Activated CD4-positive, alpha-beta T cell treated with anti-CD3 and anti-CD28 coated beads for 36 hours (primary cell): ENCODE measurements around the gene TOMM34. TPM values are rescaled to one million over a fixed set of nuclear protein-coding genes. Genes with fewer than 3 reads are reported as not detected.
A peak's percentile ranks its signal among the peaks of the same experiment; 100 is the strongest.

ENCODE experiments used
- ATAC-seq: fragments of 200-7000 bp; cut with Tn5 transposase; one replicate; pipeline ENCODE4 v1.10.0; 2021; ENCODE audit warnings: mild to moderate bottlenecking, moderate library complexity
- CTCF ChIA-PET: fragments of 350-600 bp; sonication (Branson Sonifier 250); formaldehyde crosslinking; loops from one replicate; lab custom pipeline; 2021; ENCODE audit warnings: antibody characterized with exemption; lab: Charles Lee
- POLR2A ChIA-PET: fragments of 350-600 bp; sonication (Branson Sonifier 250); formaldehyde crosslinking; loops from one replicate; lab custom pipeline; 2021; ENCODE audit warnings: antibody characterized with exemption, inconsistent platforms; lab: Charles Lee
- DNase-seq: peaks from one replicate; pipeline ENCODE4 v3.0.0-alpha.2; 2020
- H3K27ac Mint-ChIP-seq: one replicate; pipeline ENCODE4 v1.8.0; 2021; ENCODE audit warnings: mixed read lengths
- H3K27me3 Mint-ChIP-seq: one replicate; pipeline ENCODE4 v1.8.0; 2021; ENCODE audit warnings: mixed read lengths
- H3K36me3 Mint-ChIP-seq: one replicate; pipeline ENCODE4 v1.8.0; 2021; ENCODE audit warnings: low read depth, mixed read lengths
- H3K4me1 Mint-ChIP-seq: one replicate; pipeline ENCODE4 v1.8.0; 2021; ENCODE audit warnings: mixed read lengths
- H3K4me3 Mint-ChIP-seq: one replicate; pipeline ENCODE4 v1.8.0; 2021; ENCODE audit warnings: mild to moderate bottlenecking, moderate library complexity, mixed read lengths
- H3K9me3 Mint-ChIP-seq: one replicate; pipeline ENCODE4 v1.8.0; 2021; ENCODE audit warnings: low read depth, mixed read lengths
- intact Hi-C, 2 experiments: fragments of 100-400 bp; cut with DNase I in 1 of 2; cut with micrococcal nuclease in 1 of 2; formaldehyde crosslinking; loops; one replicate each; pipeline versions ENCODE4 v1.14.2 to v1.15.1; 2022 to 2024; cut with DNase I, micrococcal nuclease
- total RNA-seq, 2 experiments: library from RNA; stranded (reverse); gene quantifications; one replicate each; pipeline ENCODE4 v1.2.3, GENCODE V29; 2021

Gene TOMM34
- total RNA-seq, 2 experiments from 2014 or later, result 56.5 to 61.2 TPM

- ATAC-seq (no peak), DNase-seq (no peak)
- CTCF ChIA-PET, result interaction anchor here (0.8 kb wide), 1 partner anchor 310 kb away, joined by 3 read pairs; no protein-coding TSS in a partner anchor
- Mint-ChIP-seq H3K27ac (peak overlapping the region; percentile 15), H3K27me3 (no peaks in the 10 kb centered on the region), H3K4me3 (no peak overlapping the region), H3K4me1 (peaks cover 32% of the 10 kb centered on the region), H3K36me3 (peaks cover 89% of the 10 kb centered on the region), H3K9me3 (no peaks in the 10 kb centered on the region)
- intact Hi-C loops, result no loop called here
- POLR2A ChIA-PET, result no interaction called here
Observed at GRCh38 chr20:44954211-44954610, 6.0 kb downstream of the TOMM34 start.

- H3K36me3 Mint-ChIP-seq, result peaks cover 81% of the 10 kb centered on the region
- H3K9me3 Mint-ChIP-seq, result no peaks in the 10 kb centered on the region
- POLR2A ChIA-PET, result interaction anchor here (1.1 kb wide), 1 partner anchor 13 kb away, joined by 6 read pairs; no protein-coding TSS in a partner anchor
- ATAC-seq (no peak), DNase-seq (no peak)
- H3K27ac Mint-ChIP-seq, result no peak overlapping the region
- no peak overlapping the region for H3K4me3 Mint-ChIP-seq
- intact Hi-C loops, result loop anchor here in 1 of 2 experiments (2.0 kb wide), 1 partner anchor 30 kb away; no protein-coding TSS in a partner anchor
- H3K4me1 Mint-ChIP-seq, result peaks cover 18% of the 10 kb centered on the region
- CTCF ChIA-PET, result interaction anchor here (0.6 to 2.2 kb wide), 6 partner anchors 9 to 143 kb away, joined by 3 to 9 read pairs (median 3); no protein-coding TSS in a partner anchor
- H3K27me3 Mint-ChIP-seq, result no peaks in the 10 kb centered on the region
Observed at GRCh38 chr20:44952731-44953130, 7.5 kb downstream of the TOMM34 start.

- no peak for DNase-seq
- Mint-ChIP-seq H3K4me1 (peaks cover 7% of the 10 kb centered on the region), H3K9me3 (no peaks in the 10 kb centered on the region), H3K27me3 (no peaks in the 10 kb centered on the region), H3K36me3 (peaks cover 72% of the 10 kb centered on the region), H3K4me3 (no peak overlapping the region), H3K27ac (no peak overlapping the region)
- ChIA-PET POLR2A (interaction anchor here (2.2 kb wide), 1 partner anchor 9 kb away, joined by 10 read pairs; no protein-coding TSS in a partner anchor), CTCF (no interaction called here)
- no peak for ATAC-seq
- intact Hi-C loops, result no loop called here
Observed at GRCh38 chr20:44950368-44950767, 9.8 kb downstream of the TOMM34 start.

- POLR2A ChIA-PET, result interaction anchor here (0.7 to 4.1 kb wide), 3 partner anchors 10 to 93 kb away, joined by 3 to 15 read pairs (median 3); partner anchors contain the start of gene TOMM34
- no peaks in the 10 kb centered on the region for H3K9me3 Mint-ChIP-seq
- ATAC-seq, result no peak
Observed at GRCh38 chr20:44948513-44948912, 11.7 kb downstream of the TOMM34 start.

GRCh38 chr20:44948107-44948506 lies 12.1 kb downstream of the TOMM34 start:
- ChIA-PET CTCF (interaction anchor here (0.7 to 1.4 kb wide), 5 partner anchors 12 to 489 kb away, joined by 3 to 5 read pairs (median 3); partner anchors contain the start of gene TOMM34), POLR2A (interaction anchor here (1.0 to 4.1 kb wide), 2 partner anchors 11 to 56 kb away, joined by 3 to 15 read pairs; partner anchors contain the start of gene TOMM34)
- intact Hi-C loops, result no loop called here
- H3K27ac Mint-ChIP-seq, result no peak overlapping the region
- no peaks in the 10 kb centered on the region for H3K4me1 Mint-ChIP-seq
- DNase-seq (no peak), ATAC-seq (no peak)
- peaks cover 65% of the 10 kb centered on the region for H3K36me3 Mint-ChIP-seq
- no peak overlapping the region for H3K4me3 Mint-ChIP-seq
- no peaks in the 10 kb centered on the region for H3K9me3 Mint-ChIP-seq
- no peaks in the 10 kb centered on the region for H3K27me3 Mint-ChIP-seq

More at GRCh38 chr20:44948513-44948912, 11.7 kb downstream of the TOMM34 start:
- Mint-ChIP-seq H3K36me3 (peaks cover 67% of the 10 kb centered on the region), H3K4me1 (peaks cover 3% of the 10 kb centered on the region), H3K27ac (no peak overlapping the region), H3K4me3 (no peak overlapping the region), H3K27me3 (no peaks in the 10 kb centered on the region)
- intact Hi-C loops, result no loop called here
- CTCF ChIA-PET, result interaction anchor here (0.7 to 1.4 kb wide), 6 partner anchors 9 to 638 kb away, joined by 3 to 5 read pairs (median 3); partner anchors contain the start of gene TOMM34
- DNase-seq, result no peak

- no peaks in the 10 kb centered on the region for H3K9me3 Mint-ChIP-seq
- H3K27ac Mint-ChIP-seq, result no peak overlapping the region
- no peak overlapping the region for H3K4me3 Mint-ChIP-seq
- intact Hi-C loops, result no loop called here
- H3K27me3 Mint-ChIP-seq, result no peaks in the 10 kb centered on the region
- no peak for DNase-seq
- no peaks in the 10 kb centered on the region for H3K4me1 Mint-ChIP-seq
- ChIA-PET CTCF (interaction anchor here (0.5 kb wide), 1 partner anchor 29 kb away, joined by 3 read pairs; no protein-coding TSS in a partner anchor), POLR2A (interaction anchor here (0.8 to 4.1 kb wide), 2 partner anchors 12 to 21 kb away, joined by 3 to 15 read pairs; partner anchors contain the start of gene TOMM34)
- ATAC-seq, result no peak
- peaks cover 62% of the 10 kb centered on the region for H3K36me3 Mint-ChIP-seq
Observed at GRCh38 chr20:44946271-44946852, 13.8 kb downstream of the TOMM34 start.

- CTCF ChIA-PET, result interaction anchor here (0.6 kb wide), 1 partner anchor 31 kb away, joined by 4 read pairs; no protein-coding TSS in a partner anchor
- peaks cover 4% of the 10 kb centered on the region for H3K4me1 Mint-ChIP-seq
- POLR2A ChIA-PET, result interaction anchor here (0.6 to 4.1 kb wide), 2 partner anchors 13 to 96 kb away, joined by 3 to 15 read pairs; partner anchors contain the start of gene TOMM34
- H3K27ac Mint-ChIP-seq, result no peak overlapping the region
- ATAC-seq (no peak), DNase-seq (no peak)
- no peaks in the 10 kb centered on the region for H3K27me3 Mint-ChIP-seq
- intact Hi-C loops, result no loop called here
- no peaks in the 10 kb centered on the region for H3K9me3 Mint-ChIP-seq
- peaks cover 63% of the 10 kb centered on the region for H3K36me3 Mint-ChIP-seq
- H3K4me3 Mint-ChIP-seq, result no peak overlapping the region
Observed at GRCh38 chr20:44945261-44945660, 14.9 kb downstream of the TOMM34 start.

- Mint-ChIP-seq H3K4me3 (no peak overlapping the region), H3K9me3 (no peaks in the 10 kb centered on the region), H3K4me1 (peaks cover 10% of the 10 kb centered on the region), H3K27ac (no peak overlapping the region), H3K36me3 (peaks cover 62% of the 10 kb centered on the region), H3K27me3 (no peaks in the 10 kb centered on the region)
- CTCF ChIA-PET, result interaction anchor here (0.7 kb wide), 1 partner anchor 397 kb away, joined by 3 read pairs; no protein-coding TSS in a partner anchor
- intact Hi-C loops, result no loop called here
- ATAC-seq (no peak), DNase-seq (no peak)
- POLR2A ChIA-PET, result no interaction called here
Observed at GRCh38 chr20:44943828-44944227, 16.4 kb downstream of the TOMM34 start.

GRCh38 chr20:44942264-44942973 lies 17.8 kb downstream of the TOMM34 start:
- Mint-ChIP-seq H3K36me3 (peaks cover 65% of the 10 kb centered on the region), H3K4me1 (peaks cover 10% of the 10 kb centered on the region), H3K4me3 (no peak overlapping the region), H3K9me3 (no peaks in the 10 kb centered on the region), H3K27me3 (no peaks in the 10 kb centered on the region), H3K27ac (peak overlapping the region; percentile 0)
- ATAC-seq, result no peak
- intact Hi-C loops, result no loop called here
- POLR2A ChIA-PET, result interaction anchor here (0.5 to 1.9 kb wide), 3 partner anchors 9 to 87 kb away, joined by 3 to 10 read pairs (median 4); partner anchors contain the start of gene TOMM34
- no peak for DNase-seq
- CTCF ChIA-PET, result interaction anchor here (0.6 to 1.9 kb wide), 6 partner anchors 9 to 466 kb away, joined by 3 to 9 read pairs (median 3); no protein-coding TSS in a partner anchor

GRCh38 chr20:44941120-44941691 lies 19.0 kb downstream of the TOMM34 start:
- CTCF ChIA-PET, result interaction anchor here (0.9 to 1.9 kb wide), 4 partner anchors 9 to 27 kb away, joined by 3 to 9 read pairs (median 3); no protein-coding TSS in a partner anchor
- Mint-ChIP-seq H3K27ac (no peak overlapping the region), H3K36me3 (peaks cover 61% of the 10 kb centered on the region), H3K4me1 (peaks cover 10% of the 10 kb centered on the region), H3K4me3 (no peak overlapping the region), H3K9me3 (no peaks in the 10 kb centered on the region), H3K27me3 (no peaks in the 10 kb centered on the region)
- ATAC-seq (peak; percentile 49), DNase-seq (peak; percentile 18)
- intact Hi-C loops, result no loop called here
- POLR2A ChIA-PET, result interaction anchor here (0.7 to 1.9 kb wide), 3 partner anchors 10 to 66 kb away, joined by 3 to 10 read pairs (median 3); no protein-coding TSS in a partner anchor
